Measurements from ENCODE around the gene NEK10.

Gene NEK10

GRCh38 chr3:27105904-27106303 lies 263.3 kb downstream of the NEK10 start:
- no peaks in the 10 kb centered on the region for H3K9me3 ChIP-seq (ENCODE audit: low read length)
- no peak overlapping the region for H3K9ac ChIP-seq (ENCODE audit: low read length)
- no peaks in the 10 kb centered on the region for H3K4me1 ChIP-seq (ENCODE audit: insufficient read depth, low read length, severe bottlenecking)
- TF ChIP-seq EZH2 (IDR thresholded peaks at IDR 0.05; ENCODE audit: borderline replicate concordance, low read length) (no peak), CTCF (IDR thresholded peaks at IDR 0.05; ENCODE audit: low read length) (no peak)
- H3K36me3 ChIP-seq (ENCODE audit: insufficient read depth, low read length) = no peaks in the 10 kb centered on the region
- H3K4me2 ChIP-seq (ENCODE audit: low read length) = no peak overlapping the region
- H3K9me2 ChIP-seq (ENCODE audit: low read depth, low read length) = no peaks in the 10 kb centered on the region
- no peaks in the 10 kb centered on the region for H3K27me3 ChIP-seq (ENCODE audit: insufficient read depth, low read length)
- H3F3A ChIP-seq (ENCODE audit: insufficient read depth, low read length) = no peaks in the 10 kb centered on the region
- H2AFZ ChIP-seq (ENCODE audit: low read length) = no peak overlapping the region
- H3K79me2 ChIP-seq (ENCODE audit: insufficient read depth, low read length) = no peaks in the 10 kb centered on the region
- no peak overlapping the region for H3K4me3 ChIP-seq (ENCODE audit: low read depth, low read length, poor library complexity, severe bottlenecking)
- no peak overlapping the region for H3K27ac ChIP-seq (ENCODE audit: low read depth, low read length, poor library complexity, severe bottlenecking)
- H4K20me1 ChIP-seq (ENCODE audit: insufficient read depth, low read length) = no peaks in the 10 kb centered on the region

- Histone ChIP-seq H3K27me3 (ENCODE audit: insufficient read depth, low read length) (no peaks in the 10 kb centered on the region), H3K79me2 (ENCODE audit: insufficient read depth, low read length) (no peaks in the 10 kb centered on the region), H3K4me3 (ENCODE audit: low read depth, low read length, poor library complexity, severe bottlenecking) (no peak overlapping the region), H3K9me2 (ENCODE audit: low read depth, low read length) (no peaks in the 10 kb centered on the region), H3K9ac (ENCODE audit: low read length) (no peak overlapping the region), H3K4me1 (ENCODE audit: insufficient read depth, low read length, severe bottlenecking) (no peaks in the 10 kb centered on the region), H3F3A (ENCODE audit: insufficient read depth, low read length) (no peaks in the 10 kb centered on the region), H3K36me3 (ENCODE audit: insufficient read depth, low read length) (no peaks in the 10 kb centered on the region), H3K9me3 (ENCODE audit: low read length) (no peaks in the 10 kb centered on the region), H3K27ac (ENCODE audit: low read depth, low read length, poor library complexity, severe bottlenecking) (no peak overlapping the region), H4K20me1 (ENCODE audit: insufficient read depth, low read length) (no peaks in the 10 kb centered on the region), H3K4me2 (ENCODE audit: low read length) (no peak overlapping the region), H2AFZ (ENCODE audit: low read length) (no peak overlapping the region)
- TF ChIP-seq EZH2 (IDR thresholded peaks at IDR 0.05; ENCODE audit: borderline replicate concordance, low read length) = no peak
- no peak for TF ChIP-seq CTCF (IDR thresholded peaks at IDR 0.05; ENCODE audit: low read length)
These were observed 272.0 kb downstream of the NEK10 start for GRCh38 chr3:27097182-27097581.

GRCh38 chr3:27095553-27096222 lies 273.5 kb downstream of the NEK10 start:
- Histone ChIP-seq H2AFZ (ENCODE audit: low read length) (no peak overlapping the region), H3K4me3 (ENCODE audit: low read depth, low read length, poor library complexity, severe bottlenecking) (no peak overlapping the region), H3K9ac (ENCODE audit: low read length) (no peak overlapping the region), H4K20me1 (ENCODE audit: insufficient read depth, low read length) (no peaks in the 10 kb centered on the region), H3K27me3 (ENCODE audit: insufficient read depth, low read length) (no peaks in the 10 kb centered on the region), H3F3A (ENCODE audit: insufficient read depth, low read length) (no peaks in the 10 kb centered on the region), H3K4me2 (ENCODE audit: low read length) (no peak overlapping the region), H3K27ac (ENCODE audit: low read depth, low read length, poor library complexity, severe bottlenecking) (no peak overlapping the region), H3K9me2 (ENCODE audit: low read depth, low read length) (no peaks in the 10 kb centered on the region), H3K9me3 (ENCODE audit: low read length) (no peaks in the 10 kb centered on the region), H3K4me1 (ENCODE audit: insufficient read depth, low read length, severe bottlenecking) (no peaks in the 10 kb centered on the region), H3K79me2 (ENCODE audit: insufficient read depth, low read length) (no peaks in the 10 kb centered on the region), H3K36me3 (ENCODE audit: insufficient read depth, low read length) (no peaks in the 10 kb centered on the region)
- TF ChIP-seq EZH2 (IDR thresholded peaks at IDR 0.05; ENCODE audit: borderline replicate concordance, low read length) (no peak), CTCF (IDR thresholded peaks at IDR 0.05; ENCODE audit: low read length) (no peak)
